H9 (cell line): ENCODE data around the gene BTRC. TPM values are rescaled to one million over a fixed set of nuclear protein-coding genes. Genes with fewer than 3 reads are reported as not detected.

Experiments
- DNase-seq: peaks from one replicate; pipeline ENCODE4 v3.0.0-alpha.2; 2017
- H2AFZ ChIP-seq: one replicate; pipeline ENCODE4 v1.6.1; 2013; ENCODE audit warnings: mild to moderate bottlenecking, low read length, control low read depth, moderate library complexity
- H2AK5ac ChIP-seq: 2 replicates; pipeline ENCODE4 v1.6.1; 2013; ENCODE audit warnings: low read length, control low read depth, mixed read lengths; ENCODE audit not compliant: insufficient read length
- H2BK120ac ChIP-seq: one replicate; pipeline ENCODE4 v1.6.1; 2013; ENCODE audit warnings: low read depth, mild to moderate bottlenecking, low read length, control low read depth, inconsistent platforms; ENCODE audit not compliant: poor library complexity, severe bottlenecking
- H2BK12ac ChIP-seq: 2 replicates; pipeline ENCODE4 v1.6.1; 2013; ENCODE audit warnings: low read length, control low read depth, mixed read lengths, low read depth; ENCODE audit not compliant: insufficient read length
- H2BK15ac ChIP-seq: 2 replicates; pipeline ENCODE4 v1.6.1; 2013; ENCODE audit warnings: low read depth, low read length, control low read depth
- H2BK20ac ChIP-seq: one replicate; pipeline ENCODE4 v1.6.1; 2013; ENCODE audit warnings: low read depth, mild to moderate bottlenecking, low read length, control low read depth, inconsistent platforms; ENCODE audit not compliant: poor library complexity, severe bottlenecking
- H2BK5ac ChIP-seq: 2 replicates; pipeline ENCODE4 v1.6.1; 2013; ENCODE audit warnings: low read length, control low read depth, mixed read lengths; ENCODE audit not compliant: insufficient read length
- H3K14ac ChIP-seq: 2 replicates; pipeline ENCODE4 v1.6.1; 2013; ENCODE audit warnings: low read length, control low read depth; ENCODE audit not compliant: insufficient read depth
- H3K18ac ChIP-seq: 2 replicates; pipeline ENCODE4 v1.6.1; 2013; ENCODE audit warnings: low read depth, mild to moderate bottlenecking, mixed read lengths, low read length, control low read depth; ENCODE audit not compliant: insufficient read length
- H3K23ac ChIP-seq: 2 replicates; pipeline ENCODE4 v1.6.1; 2013; ENCODE audit warnings: low read length, control low read depth, mixed read lengths, low read depth; ENCODE audit not compliant: insufficient read length
- H3K23me2 ChIP-seq: 2 replicates; pipeline ENCODE4 v1.6.1; 2013; ENCODE audit warnings: low read depth, mild to moderate bottlenecking, mixed read lengths, low read length, control low read depth; ENCODE audit not compliant: insufficient read length, poor library complexity, severe bottlenecking
- H3K27ac ChIP-seq: 2 replicates; pipeline ENCODE4 v1.5.1; 2013; ENCODE audit warnings: low read length, control low read depth, mixed read lengths, low read depth; ENCODE audit not compliant: insufficient read length
- H3K27me3 ChIP-seq: 2 replicates; pipeline ENCODE4 v1.6.1; 2013; ENCODE audit warnings: low read length, control low read depth, inconsistent platforms; ENCODE audit not compliant: insufficient read depth
- H3K4ac ChIP-seq: 2 replicates; pipeline ENCODE4 v1.6.1; 2013; ENCODE audit warnings: low read depth, mild to moderate bottlenecking, control low read depth, inconsistent platforms, low read length, moderate library complexity
- H3K4me1 ChIP-seq: 2 replicates; pipeline ENCODE4 v1.6.1; 2013; ENCODE audit warnings: low read length, control low read depth, inconsistent platforms; ENCODE audit not compliant: insufficient read depth
- H3K4me2 ChIP-seq: 2 replicates; pipeline ENCODE4 v1.6.1; 2013; ENCODE audit warnings: low read length, control low read depth, mixed read lengths; ENCODE audit not compliant: insufficient read length, insufficient read depth
- H3K56ac ChIP-seq: 2 replicates; pipeline ENCODE4 v1.6.1; 2013; ENCODE audit warnings: low read depth, mild to moderate bottlenecking, mixed read lengths, low read length, control low read depth; ENCODE audit not compliant: insufficient read length
- H3K79me1 ChIP-seq: 2 replicates; pipeline ENCODE4 v1.6.1; 2013; ENCODE audit warnings: low read depth, mild to moderate bottlenecking, moderate library complexity, low read length, control low read depth, inconsistent platforms; ENCODE audit not compliant: insufficient read depth, poor library complexity, severe bottlenecking
- H3K79me2 ChIP-seq: 2 replicates; pipeline ENCODE4 v1.6.1; 2013; ENCODE audit warnings: low read length, control low read depth, inconsistent platforms; ENCODE audit not compliant: insufficient read depth
- H3K9ac ChIP-seq: 2 replicates; pipeline ENCODE4 v1.6.1; 2013; ENCODE audit warnings: low read length, control low read depth, mixed read lengths; ENCODE audit not compliant: insufficient read length; ENCODE audit errors: extremely low read depth
- H3K9me3 ChIP-seq: one replicate; pipeline ENCODE4 v1.6.1; 2013; ENCODE audit warnings: low read depth, low read length, inconsistent platforms; ENCODE audit not compliant: control insufficient read depth
- H3T11ph ChIP-seq: one replicate; pipeline ENCODE4 v1.6.1; 2013; ENCODE audit warnings: mild to moderate bottlenecking, low read length, control low read depth, inconsistent platforms
- H4K20me1 ChIP-seq: one replicate; pipeline ENCODE4 v1.6.1; 2013; ENCODE audit not compliant: control insufficient read depth, insufficient read length, insufficient read depth
- H4K5ac ChIP-seq: 2 replicates; pipeline ENCODE4 v1.6.1; 2013; ENCODE audit warnings: low read depth, mild to moderate bottlenecking, mixed read lengths, low read length, control low read depth; ENCODE audit not compliant: insufficient read length
- H4K8ac ChIP-seq: replicated peaks from 2 replicates; pipeline ENCODE4 v1.6.1; 2013; ENCODE audit warnings: low read length, control low read depth, mixed read lengths, low read depth; ENCODE audit not compliant: insufficient read length
- H4K91ac ChIP-seq: 2 replicates; pipeline ENCODE4 v1.6.1; 2013; ENCODE audit warnings: low read depth, mild to moderate bottlenecking, moderate library complexity, mixed read lengths, low read length, control low read depth; ENCODE audit not compliant: insufficient read length
- H3K27ac Mint-ChIP-seq, 3 experiments: 2 replicates in 2 of 3; 3 replicates in 1 of 3; pipeline ENCODE4 v1.8.0; 2020 to 2021; ENCODE audit warnings: mixed read lengths in 3 of 3, mild to moderate bottlenecking in 1 of 3, moderate library complexity in 1 of 3
- H3K27me3 Mint-ChIP-seq: 2 replicates; pipeline ENCODE4 v1.8.0; 2021; ENCODE audit warnings: low read depth, mild to moderate bottlenecking, moderate library complexity, mixed read lengths
- H3K36me3 Mint-ChIP-seq, 3 experiments: 2 replicates in 2 of 3; 3 replicates in 1 of 3; pipeline ENCODE4 v1.8.0; 2020 to 2021; ENCODE audit warnings: low read depth in 3 of 3, mixed read lengths in 3 of 3; ENCODE audit not compliant: insufficient read depth in 1 of 3
- H3K4me1 Mint-ChIP-seq, 2 experiments: 2 replicates each; pipeline ENCODE4 v1.8.0; 2020; ENCODE audit warnings: mixed read lengths in 2 of 2
- H3K4me3 Mint-ChIP-seq, 2 experiments: 2 replicates in 1 of 2; 3 replicates in 1 of 2; pipeline ENCODE4 v1.8.0; 2020 to 2021; ENCODE audit warnings: mild to moderate bottlenecking in 2 of 2, mixed read lengths in 2 of 2, moderate library complexity in 1 of 2
- H3K9me3 Mint-ChIP-seq, 2 experiments: 2 replicates in 1 of 2; 3 replicates in 1 of 2; pipeline ENCODE4 v1.8.0; 2020; ENCODE audit warnings: mild to moderate bottlenecking in 2 of 2, mixed read lengths in 2 of 2, moderate library complexity in 1 of 2
- WGBS: extraction: QIAGEN DNeasy Blood & Tissue Kit; methylation state at CpG from one replicate; pipeline ENCODE4 v1.1.7; 2013; ENCODE audit warnings: missing lambda C conversion rate, low lambda C conversion rate, mixed read lengths; ENCODE audit not compliant: insufficient read length; ENCODE audit errors: extremely low coverage; 5-methylcytosine and 5-hydroxymethylcytosine counted together
- total RNA-seq: library from RNA; stranded (reverse); gene quantifications from 2 replicates; pipeline ENCODE4 v1.2.1, GENCODE V29; 2021
- TF ChIP-seq, protein P1 (sequence below): fragments of 200-600 bp; sonication (generic); conservative IDR thresholded peaks from 3 replicates; pipeline ENCODE4 v1.8.0; 2021; ENCODE audit warnings: antibody characterized with exemption, mild to moderate bottlenecking

Gene BTRC
- total RNA-seq, 1 experiment from 2014 or later: 24.2 TPM

DNA sequence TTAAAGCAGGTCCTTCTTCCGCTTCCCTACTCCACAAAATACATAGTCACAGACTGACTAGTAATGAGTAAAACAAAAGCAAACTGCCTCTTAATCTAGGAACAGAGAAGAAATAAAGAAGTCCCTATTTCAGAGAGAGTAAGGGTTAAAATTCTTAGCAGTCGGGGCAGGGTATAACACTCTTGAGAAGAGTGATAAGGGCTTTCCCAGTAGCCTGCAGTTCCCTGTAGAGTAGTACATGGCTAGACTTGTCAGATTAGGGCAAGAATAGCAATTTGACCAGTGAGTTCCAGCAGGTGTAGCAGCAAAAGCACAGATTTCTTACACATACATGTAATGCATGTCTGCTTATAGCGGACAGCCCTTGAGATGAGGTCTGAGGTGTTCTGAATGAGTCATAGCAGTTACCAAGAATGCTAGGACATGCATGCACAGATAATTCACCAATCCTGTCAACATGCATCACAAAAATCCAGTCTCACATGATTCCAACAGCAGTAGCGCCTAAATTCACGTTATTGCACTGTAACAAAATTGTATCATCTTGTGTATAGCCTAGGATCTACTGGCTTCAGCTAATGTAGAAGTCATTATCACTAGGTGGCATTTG, 40.7 kb downstream of the BTRC start:
- no peak overlapping the region for H3K4me2 ChIP-seq

More for the DNA sequence above, 40.7 kb downstream of the BTRC start:
- Histone ChIP-seq H2AFZ (no peak overlapping the region), H2BK15ac (no peak overlapping the region), H2BK20ac (no peak overlapping the region), H3K23ac (no peak overlapping the region), H3K14ac (no peak overlapping the region), H3K27me3 (no peaks in the 10 kb centered on the region), H4K20me1 (no peaks in the 10 kb centered on the region), H3K27ac (no peak overlapping the region), H2BK5ac (no peak overlapping the region), H3K79me2 (no peaks in the 10 kb centered on the region), H3K4me1 (no peaks in the 10 kb centered on the region), H3K79me1 (no peaks in the 10 kb centered on the region), H4K91ac (no peak overlapping the region), H2AK5ac (no peak overlapping the region), H3T11ph (no peak overlapping the region), H4K5ac (no peak overlapping the region), H3K23me2 (no peaks in the 10 kb centered on the region), H3K18ac (no peak overlapping the region), H3K56ac (no peak overlapping the region), H4K8ac (no peak overlapping the region), H3K4ac (no peak overlapping the region), H3K9ac (no peak overlapping the region), H2BK120ac (no peak overlapping the region), H2BK12ac (no peak overlapping the region), H3K9me3 (no peaks in the 10 kb centered on the region)
- H3K4me1 Mint-ChIP-seq: peaks cover 0 to 5% of the 10 kb centered on the region in 2 experiments; a peak in 1 of 4 replicates
- TF ChIP-seq, protein P1, sequence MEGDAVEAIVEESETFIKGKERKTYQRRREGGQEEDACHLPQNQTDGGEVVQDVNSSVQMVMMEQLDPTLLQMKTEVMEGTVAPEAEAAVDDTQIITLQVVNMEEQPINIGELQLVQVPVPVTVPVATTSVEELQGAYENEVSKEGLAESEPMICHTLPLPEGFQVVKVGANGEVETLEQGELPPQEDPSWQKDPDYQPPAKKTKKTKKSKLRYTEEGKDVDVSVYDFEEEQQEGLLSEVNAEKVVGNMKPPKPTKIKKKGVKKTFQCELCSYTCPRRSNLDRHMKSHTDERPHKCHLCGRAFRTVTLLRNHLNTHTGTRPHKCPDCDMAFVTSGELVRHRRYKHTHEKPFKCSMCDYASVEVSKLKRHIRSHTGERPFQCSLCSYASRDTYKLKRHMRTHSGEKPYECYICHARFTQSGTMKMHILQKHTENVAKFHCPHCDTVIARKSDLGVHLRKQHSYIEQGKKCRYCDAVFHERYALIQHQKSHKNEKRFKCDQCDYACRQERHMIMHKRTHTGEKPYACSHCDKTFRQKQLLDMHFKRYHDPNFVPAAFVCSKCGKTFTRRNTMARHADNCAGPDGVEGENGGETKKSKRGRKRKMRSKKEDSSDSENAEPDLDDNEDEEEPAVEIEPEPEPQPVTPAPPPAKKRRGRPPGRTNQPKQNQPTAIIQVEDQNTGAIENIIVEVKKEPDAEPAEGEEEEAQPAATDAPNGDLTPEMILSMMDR: no peak
- no peaks in the 10 kb centered on the region for H3K36me3 Mint-ChIP-seq
- no peaks in the 10 kb centered on the region for H3K27me3 Mint-ChIP-seq
- H3K4me3 Mint-ChIP-seq: no peak overlapping the region
- 0 out of 7 replicates have a peak overlapping the region, but pooled peaks of 1 of the 3 experiments have one; percentile 9 for H3K27ac Mint-ChIP-seq
- no peaks in the 10 kb centered on the region for H3K9me3 Mint-ChIP-seq
- no peak for DNase-seq
- WGBS: no CpG with 5 or more reads among the region's 5 CpGs
